AG10803 (cell line): Measurements from ENCODE around the gene GPR39.
"Not testable (repeated sequence)": the region's sequence is repeated elsewhere in the genome, so short reads cannot be mapped to it uniquely, and the experiment has no call there.

Source experiments
- DNase-seq: peaks from one replicate; pipeline ENCODE4 v3.0.0; 2010; ENCODE audit warnings: low read depth
- H3K4me3 ChIP-seq: 2 replicates; pipeline ENCODE4 v1.5.1; 2011; ENCODE audit warnings: mild to moderate bottlenecking, low read length, control low read depth
- CTCF ChIP-seq: conservative IDR thresholded peaks from 2 replicates; pipeline ENCODE4 v1.5.1; 2011; ENCODE audit warnings: mild to moderate bottlenecking, low read length, control low read depth, inconsistent platforms

Gene GPR39

GRCh38 chr2:132515010-132515409, 98.4 kb downstream of the GPR39 start:
- H3K4me3 ChIP-seq = no peak overlapping the region
- no peak for DNase-seq
- TF ChIP-seq CTCF = no peak

- no peak overlapping the region for H3K4me3 ChIP-seq
- TF ChIP-seq CTCF = no peak
- DNase-seq = no peak
These were observed 100.8 kb downstream of the GPR39 start for GRCh38 chr2:132517386-132517785.

- TF ChIP-seq CTCF = no peak
- H3K4me3 ChIP-seq = no peak overlapping the region
- no peak for DNase-seq
These were observed 101.7 kb downstream of the GPR39 start for GRCh38 chr2:132518302-132518701.

GRCh38 chr2:132519566-132519965, 103.0 kb downstream of the GPR39 start:
- no peak for TF ChIP-seq CTCF
- no peak overlapping the region for H3K4me3 ChIP-seq
- DNase-seq = no peak

GRCh38 chr2:132521341-132521740, 104.7 kb downstream of the GPR39 start:
- no peak for TF ChIP-seq CTCF
- DNase-seq = peak; percentile 29
- no peak overlapping the region for H3K4me3 ChIP-seq

- no peak for DNase-seq
- no peak overlapping the region for H3K4me3 ChIP-seq
- TF ChIP-seq CTCF = no peak
These were observed 106.3 kb downstream of the GPR39 start for GRCh38 chr2:132522901-132523300.

- H3K4me3 ChIP-seq, DNase-seq: not testable (repeated sequence)
These were observed 120.5 kb downstream of the GPR39 start for GRCh38 chr2:132537061-132537460.

GRCh38 chr2:132538331-132538855, 121.8 kb downstream of the GPR39 start:
- no peak for TF ChIP-seq CTCF
- DNase-seq = no peak

More at GRCh38 chr2:132538331-132538855, 121.8 kb downstream of the GPR39 start:
- H3K4me3 ChIP-seq = no peak overlapping the region
